Measurements from ENCODE around the gene CDC14A.

DNA sequence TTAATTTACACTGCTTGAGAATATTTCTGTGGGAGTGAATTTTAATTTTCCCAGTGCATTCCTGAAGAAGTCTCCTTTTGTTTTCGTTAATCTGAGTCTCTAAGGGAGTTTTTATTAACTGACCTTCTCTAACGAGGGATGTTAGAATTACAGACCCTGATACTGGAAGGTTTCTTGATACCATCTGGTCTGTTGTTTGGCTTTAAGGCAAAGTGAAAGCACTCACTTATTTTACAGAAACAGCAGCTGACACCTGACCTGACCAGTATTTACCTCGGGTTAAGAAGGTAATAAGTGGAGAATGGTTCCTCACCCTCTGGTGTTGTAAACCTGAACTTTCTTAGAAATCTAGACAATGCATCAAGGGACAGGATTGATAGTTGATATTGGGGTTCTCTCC, 12.4 kb downstream of the CDC14A start:
- TF ChIP-seq, protein P1, sequence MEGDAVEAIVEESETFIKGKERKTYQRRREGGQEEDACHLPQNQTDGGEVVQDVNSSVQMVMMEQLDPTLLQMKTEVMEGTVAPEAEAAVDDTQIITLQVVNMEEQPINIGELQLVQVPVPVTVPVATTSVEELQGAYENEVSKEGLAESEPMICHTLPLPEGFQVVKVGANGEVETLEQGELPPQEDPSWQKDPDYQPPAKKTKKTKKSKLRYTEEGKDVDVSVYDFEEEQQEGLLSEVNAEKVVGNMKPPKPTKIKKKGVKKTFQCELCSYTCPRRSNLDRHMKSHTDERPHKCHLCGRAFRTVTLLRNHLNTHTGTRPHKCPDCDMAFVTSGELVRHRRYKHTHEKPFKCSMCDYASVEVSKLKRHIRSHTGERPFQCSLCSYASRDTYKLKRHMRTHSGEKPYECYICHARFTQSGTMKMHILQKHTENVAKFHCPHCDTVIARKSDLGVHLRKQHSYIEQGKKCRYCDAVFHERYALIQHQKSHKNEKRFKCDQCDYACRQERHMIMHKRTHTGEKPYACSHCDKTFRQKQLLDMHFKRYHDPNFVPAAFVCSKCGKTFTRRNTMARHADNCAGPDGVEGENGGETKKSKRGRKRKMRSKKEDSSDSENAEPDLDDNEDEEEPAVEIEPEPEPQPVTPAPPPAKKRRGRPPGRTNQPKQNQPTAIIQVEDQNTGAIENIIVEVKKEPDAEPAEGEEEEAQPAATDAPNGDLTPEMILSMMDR (conservative IDR thresholded peaks at IDR 0.05; ENCODE audit: low read length), result no peak
- no peak for TF ChIP-seq EZH2phosphoT487 (IDR thresholded peaks at IDR 0.05; ENCODE audit: borderline replicate concordance, low read depth, low read length)
